Muscle of back (tissue), 11 donors: Measurements from ENCODE around the gene MCOLN1. TPM values are rescaled to one million over a fixed set of nuclear protein-coding genes. Genes with fewer than 3 reads are reported as not detected.
"Not testable (repeated sequence)": the region's sequence is repeated elsewhere in the genome, so short reads cannot be mapped to it uniquely, and the experiment has no call there.

Source experiments
- DNase-seq, 3 donors: peaks; one replicate each; pipeline versions ENCODE4 v3.0.0 to v3.0.0-alpha.2; 2013
- polyA plus RNA-seq, 10 donors: library from polyadenylated mRNA; unstranded; fragments of 120-200 nt; gene quantifications; one replicate each; pipeline ENCODE4 v1.2.1, GENCODE V29; 2013; ENCODE audit not compliant: insufficient read length in 10 of 10

MCOLN1 gene
- polyA plus RNA-seq, 10 donors, result 8.2 to 13.8 (median 12.0) TPM

GRCh38 chr19:7524523-7524922 lies 2.1 kb downstream of the MCOLN1 start:
- DNase-seq, result no peak

- no peak for DNase-seq
Observed at GRCh38 chr19:7524992-7525739, 2.7 kb downstream of the MCOLN1 start.

GRCh38 chr19:7526059-7526929 lies 3.9 kb downstream of the MCOLN1 start:
- no peak for DNase-seq

GRCh38 chr19:7527516-7528191 lies 5.2 kb downstream of the MCOLN1 start:
- no peak for DNase-seq

- DNase-seq, result no peak
Observed at GRCh38 chr19:7528192-7528519, 5.7 kb downstream of the MCOLN1 start.

GRCh38 chr19:7528522-7529245 lies 6.3 kb downstream of the MCOLN1 start:
- no peak for DNase-seq

- DNase-seq, result no peak
Observed at GRCh38 chr19:7529246-7529600, 6.8 kb downstream of the MCOLN1 start.

GRCh38 chr19:7529610-7530490 lies 7.4 kb downstream of the MCOLN1 start:
- DNase-seq, result no peak

GRCh38 chr19:7533281-7533885 lies 11.0 kb downstream of the MCOLN1 start:
- peak; percentile 46 to 80 (median 71) for DNase-seq

- peak; percentile 90 to 97 (median 95) for DNase-seq
Observed at GRCh38 chr19:7533925-7534480, 11.6 kb downstream of the MCOLN1 start.

GRCh38 chr19:7534531-7535046 lies 12.2 kb downstream of the MCOLN1 start:
- DNase-seq, result peak; percentile 77 to 94 (median 90)

- DNase-seq, result peak; percentile 94 to 99 (median 98)
Observed at GRCh38 chr19:7535047-7535997, 12.9 kb downstream of the MCOLN1 start, which contains the start of gene PNPLA6. Gene PNPLA6 (plus strand): TSS chr19:7535717. CDS start chr19:7535789, 72 bp downstream.

- DNase-seq, result no peak
Observed at GRCh38 chr19:7535998-7536695, 13.7 kb downstream of the MCOLN1 start.

GRCh38 chr19:7538990-7539389 lies 16.6 kb downstream of the MCOLN1 start:
- not testable (repeated sequence) for DNase-seq

GRCh38 chr19:7539827-7540425 lies 17.5 kb downstream of the MCOLN1 start:
- no peak for DNase-seq

GRCh38 chr19:7540761-7541474 lies 18.5 kb downstream of the MCOLN1 start:
- no peak for DNase-seq

- DNase-seq, result no peak
Observed at GRCh38 chr19:7541475-7541824, 19.0 kb downstream of the MCOLN1 start.
